Measurements from ENCODE around the gene UBXN11.
"Not testable (repeated sequence)": the region's sequence is repeated elsewhere in the genome, so short reads cannot be mapped to it uniquely, and the experiment has no call there.

The UBXN11 gene

DNA sequence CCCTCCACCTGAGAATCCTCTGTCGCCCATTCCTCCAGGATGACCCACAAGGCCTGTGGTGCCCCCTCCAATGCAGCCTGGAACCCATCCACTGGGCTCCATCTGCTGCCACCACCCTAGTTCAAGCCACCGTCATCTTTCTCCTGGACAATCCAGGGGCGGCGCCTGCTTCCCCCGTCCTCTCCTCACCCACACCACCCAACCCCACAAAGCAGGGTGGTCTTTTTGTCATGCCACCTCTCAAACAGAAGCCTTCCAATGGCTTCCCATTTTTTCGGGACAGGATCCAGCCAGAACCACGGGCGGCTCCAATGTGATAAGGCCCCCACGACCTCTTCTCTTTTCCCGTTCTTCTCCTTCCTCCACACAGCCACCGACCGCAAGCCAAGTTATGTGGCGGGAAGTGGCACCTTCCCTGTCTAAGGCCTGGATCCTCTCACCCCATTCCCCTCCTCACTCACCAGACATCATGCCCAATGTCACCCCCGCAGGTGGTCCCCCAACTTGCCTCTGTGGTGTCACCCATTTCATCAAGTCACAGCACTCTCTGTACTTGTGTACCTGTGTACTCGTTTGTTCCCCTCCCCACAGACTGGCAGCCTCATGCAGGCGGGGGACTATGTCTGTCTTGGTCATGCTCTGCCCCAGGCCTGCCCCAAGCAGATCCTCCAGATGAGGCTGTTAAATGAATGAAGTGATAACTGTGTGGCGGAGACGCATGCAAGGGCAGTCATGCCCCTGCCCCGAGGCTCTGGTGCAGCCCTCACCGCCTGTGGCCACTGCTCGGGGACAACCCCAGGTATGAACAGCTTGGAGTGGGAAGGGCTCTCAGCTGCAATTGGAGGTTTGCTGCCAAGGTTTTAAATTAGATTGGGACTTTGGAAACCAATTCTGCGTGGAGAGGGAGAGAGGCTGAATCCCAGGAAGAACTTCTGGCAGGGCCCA lies 11.0 kb downstream of the UBXN11 start:
- TF ChIP-seq, protein P1, sequence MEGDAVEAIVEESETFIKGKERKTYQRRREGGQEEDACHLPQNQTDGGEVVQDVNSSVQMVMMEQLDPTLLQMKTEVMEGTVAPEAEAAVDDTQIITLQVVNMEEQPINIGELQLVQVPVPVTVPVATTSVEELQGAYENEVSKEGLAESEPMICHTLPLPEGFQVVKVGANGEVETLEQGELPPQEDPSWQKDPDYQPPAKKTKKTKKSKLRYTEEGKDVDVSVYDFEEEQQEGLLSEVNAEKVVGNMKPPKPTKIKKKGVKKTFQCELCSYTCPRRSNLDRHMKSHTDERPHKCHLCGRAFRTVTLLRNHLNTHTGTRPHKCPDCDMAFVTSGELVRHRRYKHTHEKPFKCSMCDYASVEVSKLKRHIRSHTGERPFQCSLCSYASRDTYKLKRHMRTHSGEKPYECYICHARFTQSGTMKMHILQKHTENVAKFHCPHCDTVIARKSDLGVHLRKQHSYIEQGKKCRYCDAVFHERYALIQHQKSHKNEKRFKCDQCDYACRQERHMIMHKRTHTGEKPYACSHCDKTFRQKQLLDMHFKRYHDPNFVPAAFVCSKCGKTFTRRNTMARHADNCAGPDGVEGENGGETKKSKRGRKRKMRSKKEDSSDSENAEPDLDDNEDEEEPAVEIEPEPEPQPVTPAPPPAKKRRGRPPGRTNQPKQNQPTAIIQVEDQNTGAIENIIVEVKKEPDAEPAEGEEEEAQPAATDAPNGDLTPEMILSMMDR (IDR thresholded peaks at IDR 0.05; ENCODE audit: borderline replicate concordance, control extremely low read depth, extremely low read depth, insufficient read depth, missing control alignments) = no peak
- in situ Hi-C loops (cut with MboI; ENCODE audit: low sequenced_read_pairs, unreplicated experiment) = no loop called here

DNA sequence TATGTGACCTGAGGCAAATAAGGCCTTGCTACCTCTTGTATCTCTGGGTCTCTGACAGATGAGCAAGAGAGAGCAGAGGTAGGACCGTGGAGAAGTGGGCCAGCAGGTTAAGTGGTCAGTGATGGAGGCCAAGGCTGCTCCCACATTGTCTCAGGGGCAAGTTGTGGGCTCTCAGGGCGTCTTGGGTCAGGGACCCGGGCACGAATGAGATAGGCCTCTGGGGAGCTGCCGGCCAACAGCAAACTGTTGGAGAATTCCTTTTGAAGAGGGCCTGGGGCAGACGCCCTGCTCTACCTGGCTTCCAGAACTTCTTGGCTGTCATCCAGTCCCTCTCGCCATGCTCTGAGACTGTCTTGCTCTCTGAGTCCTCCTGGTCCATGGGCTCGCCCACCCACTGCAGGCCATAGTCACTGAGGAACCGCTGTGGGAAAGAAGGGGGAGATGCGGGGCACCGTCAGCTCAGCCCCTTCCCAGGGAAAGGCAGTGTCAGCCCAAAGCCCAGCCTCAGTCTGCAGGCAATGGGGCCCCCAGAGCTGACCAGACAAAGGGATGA lies 12.4 kb downstream of the UBXN11 start:
- TF ChIP-seq, protein P1 (IDR thresholded peaks at IDR 0.05; ENCODE audit: borderline replicate concordance, control extremely low read depth, extremely low read depth, insufficient read depth, missing control alignments) = no peak
- in situ Hi-C loops (cut with MboI; ENCODE audit: low sequenced_read_pairs, unreplicated experiment) = no loop called here
- DNase-seq (ENCODE audit: low spot score) = no peak

More for the DNA sequence above, 11.0 kb downstream of the UBXN11 start:
- DNase-seq (ENCODE audit: low spot score) = no peak

DNA sequence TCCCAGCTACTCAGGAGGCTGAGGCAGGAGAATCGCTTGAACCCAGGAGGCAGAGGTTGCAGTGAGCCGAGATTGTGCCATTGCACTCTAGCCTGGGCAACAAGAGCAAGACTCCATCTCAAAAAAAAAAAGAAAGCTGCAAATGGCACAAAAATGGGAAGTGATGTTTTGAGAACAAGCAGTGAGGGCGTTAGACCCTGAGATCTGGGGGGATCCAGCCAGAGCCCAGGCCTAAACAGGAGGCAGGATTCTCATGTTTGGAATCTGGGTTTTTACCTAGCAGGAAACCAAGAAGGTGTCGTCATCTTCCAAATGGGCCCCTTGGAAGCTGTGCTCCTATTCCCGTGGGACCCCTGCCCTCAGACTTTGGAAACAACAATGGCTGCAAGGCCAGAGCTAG lies 13.7 kb downstream of the UBXN11 start:
- DNase-seq (ENCODE audit: low spot score); in situ Hi-C loops (cut with MboI; ENCODE audit: low sequenced_read_pairs, unreplicated experiment): not testable (repeated sequence)

DNA sequence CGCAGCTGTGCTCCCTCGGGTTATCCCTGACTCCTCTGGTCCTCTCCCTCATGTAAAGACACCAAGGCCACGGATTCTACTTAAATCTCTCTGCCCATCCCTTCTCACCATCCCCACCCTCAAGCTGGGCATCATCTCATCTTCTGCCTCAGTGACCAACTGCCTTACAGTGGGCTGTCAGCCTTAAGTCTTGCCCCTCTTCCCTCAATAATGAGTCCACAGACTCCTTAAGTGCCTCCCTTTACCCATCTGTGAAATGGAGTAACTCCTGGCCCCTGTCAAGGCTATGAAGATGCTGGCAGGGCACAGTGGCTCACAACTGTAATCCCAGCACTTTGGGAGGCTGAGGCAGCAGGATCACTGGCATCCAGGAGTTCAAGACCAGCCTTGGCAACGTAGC lies 14.5 kb downstream of the UBXN11 start:
- in situ Hi-C loops (cut with MboI; ENCODE audit: low sequenced_read_pairs, unreplicated experiment) = no loop called here
- DNase-seq (ENCODE audit: low spot score) = no peak
- TF ChIP-seq, protein P1 (IDR thresholded peaks at IDR 0.05; ENCODE audit: borderline replicate concordance, control extremely low read depth, extremely low read depth, insufficient read depth, missing control alignments) = no peak

DNA sequence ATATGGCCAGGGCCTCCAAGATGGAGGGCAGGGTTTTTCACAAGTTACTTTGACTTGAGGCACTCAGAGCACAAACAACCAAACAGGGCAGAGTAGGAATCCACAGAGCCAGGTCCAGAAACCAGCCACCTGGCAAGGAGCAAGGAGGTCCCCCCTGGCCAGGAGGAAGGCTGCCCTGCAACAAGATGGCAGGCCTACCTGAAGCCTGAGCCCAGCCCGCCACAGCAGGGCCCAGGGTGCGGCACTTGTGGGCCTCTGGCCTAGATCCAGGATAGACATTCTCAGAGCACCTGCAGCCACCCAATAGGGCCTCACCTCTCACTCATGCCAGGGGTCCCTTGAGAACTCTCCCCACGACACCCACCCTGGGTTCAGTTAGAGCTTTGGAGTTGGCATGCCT lies 15.0 kb downstream of the UBXN11 start:
- DNase-seq (ENCODE audit: low spot score) = peak; percentile 12
- TF ChIP-seq, protein P1 (IDR thresholded peaks at IDR 0.05; ENCODE audit: borderline replicate concordance, control extremely low read depth, extremely low read depth, insufficient read depth, missing control alignments) = no peak
- in situ Hi-C loops (cut with MboI; ENCODE audit: low sequenced_read_pairs, unreplicated experiment) = no loop called here

DNA sequence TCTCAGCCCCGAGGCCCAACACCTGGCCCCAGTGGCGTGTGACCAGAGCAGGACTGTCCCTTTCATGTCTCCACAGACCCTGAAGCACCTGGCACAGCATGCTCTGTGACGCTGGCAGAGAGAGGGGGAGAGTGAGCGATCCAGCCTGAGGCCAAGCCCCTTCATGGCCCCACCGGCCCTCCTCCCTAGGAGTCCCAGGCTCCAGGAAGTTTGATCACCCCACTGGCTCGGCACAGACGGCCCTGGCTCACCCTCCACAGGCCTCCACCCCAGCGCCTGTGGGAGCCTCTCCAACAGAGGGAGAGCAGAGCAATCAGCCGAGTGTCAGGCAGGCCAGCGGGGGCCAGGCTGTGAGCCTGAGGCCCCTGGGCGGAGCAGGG lies 15.6 kb downstream of the UBXN11 start:
- no peak for DNase-seq (ENCODE audit: low spot score)
- TF ChIP-seq, protein P1 (IDR thresholded peaks at IDR 0.05; ENCODE audit: borderline replicate concordance, control extremely low read depth, extremely low read depth, insufficient read depth, missing control alignments) = no peak
- in situ Hi-C loops (cut with MboI; ENCODE audit: low sequenced_read_pairs, unreplicated experiment) = no loop called here
